GM10266 (cell line): Measurements from ENCODE around the gene SENP5.
"Not testable (repeated sequence)": the region's sequence is repeated elsewhere in the genome, so short reads cannot be mapped to it uniquely, and the experiment has no call there.

Experiments used
- DNase-seq: peaks from one replicate; pipeline ENCODE4 v3.0.0; 2012; ENCODE audit errors: extremely low spot score
- CTCF ChIP-seq: IDR thresholded peaks from 2 replicates; pipeline ENCODE4 v1.5.1; 2012; ENCODE audit warnings: mild to moderate bottlenecking, low read depth; ENCODE audit not compliant: control insufficient read depth, insufficient read depth; ENCODE audit errors: missing control alignments

Gene SENP5

GRCh38 chr3:196936288-196936687 lies 68.6 kb downstream of the SENP5 start:
- no peak for DNase-seq
- no peak for TF ChIP-seq CTCF

GRCh38 chr3:196938124-196938523 lies 70.4 kb downstream of the SENP5 start:
- no peak for DNase-seq
- TF ChIP-seq CTCF = no peak

- no peak for TF ChIP-seq CTCF
- no peak for DNase-seq
These were observed 70.9 kb downstream of the SENP5 start for GRCh38 chr3:196938576-196938975.

- no peak for TF ChIP-seq CTCF
- peak; percentile 83 for DNase-seq
These were observed 74.1 kb downstream of the SENP5 start for GRCh38 chr3:196941729-196942225.

DNA sequence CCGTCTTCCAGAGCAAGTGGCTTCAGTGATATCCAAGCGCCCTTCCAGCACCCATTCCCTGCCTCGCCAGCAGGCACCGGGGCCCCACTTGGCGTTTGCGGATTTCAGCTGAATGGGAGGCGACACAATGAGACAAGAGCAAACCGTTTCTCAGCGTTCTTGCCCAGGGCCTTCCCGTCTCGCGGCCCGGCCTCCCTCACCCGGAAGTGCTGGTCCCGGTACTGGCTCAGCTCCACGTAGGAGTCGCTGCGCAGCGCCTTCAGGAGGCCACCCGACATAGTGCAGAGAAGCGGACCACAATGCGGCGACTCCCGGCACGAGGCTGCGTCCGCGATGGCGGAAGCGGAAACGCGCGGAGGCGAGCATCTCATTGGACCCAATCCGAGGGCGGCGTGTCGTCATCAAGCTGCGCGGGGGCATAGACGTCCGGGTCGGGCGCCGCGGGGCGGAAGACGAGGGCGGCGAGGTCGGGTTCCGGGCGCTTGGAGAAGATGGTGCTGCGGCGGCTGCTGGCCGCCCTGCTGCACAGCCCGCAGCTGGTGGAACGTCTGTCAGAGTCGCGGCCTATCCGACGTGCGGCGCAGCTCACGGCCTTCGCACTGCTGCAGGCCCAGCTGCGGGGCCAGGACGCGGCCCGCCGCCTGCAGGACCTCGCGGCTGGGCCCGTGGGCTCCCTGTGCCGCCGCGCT lies 74.7 kb downstream of the SENP5 start, which contains the start of gene NCBP2:
Gene NCBP2 (minus strand): TSS at position 303 of the 689 bp plus-strand sequence. CDS start 25 bp downstream, at position 278.
- peak; percentile 98 for DNase-seq
- peak; percentile 86 for TF ChIP-seq CTCF

- no peak for DNase-seq
- no peak for TF ChIP-seq CTCF
These were observed 75.2 kb downstream of the SENP5 start for GRCh38 chr3:196942915-196943277.

DNA sequence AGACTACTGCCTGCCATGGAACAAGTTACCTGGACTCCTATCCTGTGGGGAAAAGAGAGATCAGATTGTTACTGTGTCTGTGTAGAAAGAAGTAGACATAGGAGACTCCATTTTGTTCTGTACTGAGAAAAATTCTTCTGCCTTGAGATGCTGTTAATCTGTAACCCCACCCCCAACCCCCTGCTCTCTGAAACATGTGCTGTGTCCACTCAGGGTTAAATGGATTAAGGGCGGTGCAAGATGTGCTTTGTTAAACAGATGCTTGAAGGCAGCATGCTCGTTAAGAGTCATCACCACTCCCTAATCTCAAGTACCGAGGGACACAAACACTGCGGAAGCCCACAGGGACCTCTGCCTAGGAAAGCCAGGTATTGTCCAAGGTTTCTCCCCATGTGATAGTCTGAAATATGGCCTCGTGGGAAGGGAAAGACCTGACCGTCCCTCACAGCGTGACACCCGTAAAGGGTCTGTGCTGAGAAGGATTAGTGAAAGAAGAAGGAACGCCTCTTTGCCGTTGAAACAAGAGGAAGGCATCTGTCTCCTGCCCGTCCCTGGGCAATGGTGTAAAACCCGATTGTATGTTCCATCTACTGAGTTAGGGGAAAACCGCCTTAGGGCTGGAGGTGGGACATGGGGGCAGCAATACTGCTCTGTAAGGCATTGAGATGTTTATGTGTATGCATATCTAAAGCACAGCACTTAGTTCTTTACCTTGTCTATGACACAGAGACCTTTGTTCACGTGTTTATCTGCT lies 76.5 kb downstream of the SENP5 start:
- not testable (repeated sequence) for DNase-seq
